ENCODE data around the gene YPEL1.
A peak's percentile ranks its signal among the peaks of the same experiment; 100 is the strongest.

The YPEL1 gene

GRCh38 chr22:21761086-21761485 lies 25.5 kb upstream of the YPEL1 start:
- in situ Hi-C loops (cut with MboI; ENCODE audit: low sequenced_read_pairs, unreplicated experiment): no loop called here
- no peak for TF ChIP-seq CTCF (IDR thresholded peaks at IDR 0.05; ENCODE audit: borderline replicate concordance, control extremely low read depth, extremely low read depth, insufficient read depth, missing control alignments)

GRCh38 chr22:21760640-21761039 lies 25.0 kb upstream of the YPEL1 start:
- DNase-seq (ENCODE audit: low spot score): no peak
- TF ChIP-seq CTCF (IDR thresholded peaks at IDR 0.05; ENCODE audit: borderline replicate concordance, control extremely low read depth, extremely low read depth, insufficient read depth, missing control alignments): no peak
- in situ Hi-C loops (cut with MboI; ENCODE audit: low sequenced_read_pairs, unreplicated experiment): no loop called here

More at GRCh38 chr22:21761086-21761485, 25.5 kb upstream of the YPEL1 start:
- no peak for DNase-seq (ENCODE audit: low spot score)

GRCh38 chr22:21759646-21760376 lies 24.2 kb upstream of the YPEL1 start:
- TF ChIP-seq CTCF (IDR thresholded peaks at IDR 0.05; ENCODE audit: borderline replicate concordance, control extremely low read depth, extremely low read depth, insufficient read depth, missing control alignments): no peak
- DNase-seq (ENCODE audit: low spot score): no peak
- in situ Hi-C loops (cut with MboI; ENCODE audit: low sequenced_read_pairs, unreplicated experiment): no loop called here

- DNase-seq (ENCODE audit: low spot score): no peak
- in situ Hi-C loops (cut with MboI; ENCODE audit: low sequenced_read_pairs, unreplicated experiment): no loop called here
- no peak for TF ChIP-seq CTCF (IDR thresholded peaks at IDR 0.05; ENCODE audit: borderline replicate concordance, control extremely low read depth, extremely low read depth, insufficient read depth, missing control alignments)
Observed at GRCh38 chr22:21759093-21759492, 23.5 kb upstream of the YPEL1 start.

- in situ Hi-C loops (cut with MboI; ENCODE audit: low sequenced_read_pairs, unreplicated experiment): no loop called here
- no peak for TF ChIP-seq CTCF (IDR thresholded peaks at IDR 0.05; ENCODE audit: borderline replicate concordance, control extremely low read depth, extremely low read depth, insufficient read depth, missing control alignments)
- no peak for DNase-seq (ENCODE audit: low spot score)
Observed at GRCh38 chr22:21758091-21758864, 22.7 kb upstream of the YPEL1 start.

- TF ChIP-seq CTCF (IDR thresholded peaks at IDR 0.05; ENCODE audit: borderline replicate concordance, control extremely low read depth, extremely low read depth, insufficient read depth, missing control alignments): no peak
- in situ Hi-C loops (cut with MboI; ENCODE audit: low sequenced_read_pairs, unreplicated experiment): no loop called here
- peak; percentile 61 for DNase-seq (ENCODE audit: low spot score)
Observed at GRCh38 chr22:21755851-21756284, 20.3 kb upstream of the YPEL1 start.

Measured in GM13976 (cell line).